Activated CD4-positive, alpha-beta T cell treated with anti-CD3 and anti-CD28 coated beads for 36 hours (primary cell): ENCODE data around the gene PPP1CA. TPM values are rescaled to one million over a fixed set of nuclear protein-coding genes. Genes with fewer than 3 reads are reported as not detected.

ENCODE experiments used
- ATAC-seq: fragments of 200-7000 bp; cut with Tn5 transposase; one replicate; pipeline ENCODE4 v1.10.0; 2021; ENCODE audit warnings: mild to moderate bottlenecking, moderate library complexity
- CTCF ChIA-PET: fragments of 350-600 bp; sonication (Branson Sonifier 250); formaldehyde crosslinking; loops from one replicate; lab custom pipeline; 2021; ENCODE audit warnings: antibody characterized with exemption; lab: Charles Lee
- POLR2A ChIA-PET: fragments of 350-600 bp; sonication (Branson Sonifier 250); formaldehyde crosslinking; loops from one replicate; lab custom pipeline; 2021; ENCODE audit warnings: antibody characterized with exemption, inconsistent platforms; lab: Charles Lee
- DNase-seq: peaks from one replicate; pipeline ENCODE4 v3.0.0-alpha.2; 2020
- H3K27ac Mint-ChIP-seq: one replicate; pipeline ENCODE4 v1.8.0; 2021; ENCODE audit warnings: mixed read lengths
- H3K27me3 Mint-ChIP-seq: one replicate; pipeline ENCODE4 v1.8.0; 2021; ENCODE audit warnings: mixed read lengths
- H3K36me3 Mint-ChIP-seq: one replicate; pipeline ENCODE4 v1.8.0; 2021; ENCODE audit warnings: low read depth, mixed read lengths
- H3K4me1 Mint-ChIP-seq: one replicate; pipeline ENCODE4 v1.8.0; 2021; ENCODE audit warnings: mixed read lengths
- H3K4me3 Mint-ChIP-seq: one replicate; pipeline ENCODE4 v1.8.0; 2021; ENCODE audit warnings: mild to moderate bottlenecking, moderate library complexity, mixed read lengths
- H3K9me3 Mint-ChIP-seq: one replicate; pipeline ENCODE4 v1.8.0; 2021; ENCODE audit warnings: low read depth, mixed read lengths
- intact Hi-C, 2 experiments: fragments of 100-400 bp; cut with DNase I in 1 of 2; cut with micrococcal nuclease in 1 of 2; formaldehyde crosslinking; loops; one replicate each; pipeline versions ENCODE4 v1.14.2 to v1.15.1; 2022 to 2024; cut with DNase I, micrococcal nuclease
- total RNA-seq, 2 experiments: library from RNA; stranded (reverse); gene quantifications; one replicate each; pipeline ENCODE4 v1.2.3, GENCODE V29; 2021

Gene PPP1CA
- total RNA-seq, 2 experiments from 2014 or later: 199 to 227 TPM

- Mint-ChIP-seq H3K27ac (peak overlapping the region; percentile 75), H3K4me1 (peaks cover 32% of the 10 kb centered on the region), H3K27me3 (peaks cover 32% of the 10 kb centered on the region), H3K9me3 (no peaks in the 10 kb centered on the region), H3K36me3 (no peaks in the 10 kb centered on the region), H3K4me3 (peak overlapping the region; percentile 73)
- peak; percentile 71 for DNase-seq
- CTCF ChIA-PET: interaction anchor here (0.7 to 20.0 kb wide), 9 partner anchors 9 to 199 kb away, joined by 3 to 445 read pairs (median 3); partner anchors contain the start of gene POLD4
- intact Hi-C loops: no loop called here
- POLR2A ChIA-PET: no interaction called here
- peak; percentile 51 for ATAC-seq
Measured at GRCh38 chr11:67373648-67374570, 27.7 kb downstream of the PPP1CA start.

- CTCF ChIA-PET: interaction anchor here (0.7 to 20.0 kb wide), 5 partner anchors 8 to 56 kb away, joined by 3 to 445 read pairs (median 10); partner anchors contain the start of gene POLD4
- peaks cover 34% of the 10 kb centered on the region for H3K27me3 Mint-ChIP-seq
Measured at GRCh38 chr11:67372993-67373647, 28.5 kb downstream of the PPP1CA start, which contains the start of gene CLCF1. CLCF1 (minus strand) TSS chr11:67373598; CDS start chr11:67373539, 59 bp downstream.

GRCh38 chr11:67372321-67372992, 29.2 kb downstream of the PPP1CA start:
- no peak overlapping the region for H3K27ac Mint-ChIP-seq
- no peak for ATAC-seq
- ChIA-PET POLR2A (no interaction called here), CTCF (interaction anchor here (0.6 to 20.0 kb wide), 8 partner anchors 9 to 41 kb away, joined by 3 to 445 read pairs (median 10); partner anchors contain the start of genes POLD4 and PPP1CA)
- DNase-seq: no peak
- H3K4me3 Mint-ChIP-seq: no peak overlapping the region
- peaks cover 42% of the 10 kb centered on the region for H3K4me1 Mint-ChIP-seq
- H3K36me3 Mint-ChIP-seq: no peaks in the 10 kb centered on the region
- H3K9me3 Mint-ChIP-seq: no peaks in the 10 kb centered on the region
- intact Hi-C loops: no loop called here
- H3K27me3 Mint-ChIP-seq: peaks cover 34% of the 10 kb centered on the region

More at GRCh38 chr11:67372993-67373647, 28.5 kb downstream of the PPP1CA start, which contains the start of gene CLCF1:
- no peaks in the 10 kb centered on the region for H3K9me3 Mint-ChIP-seq
- POLR2A ChIA-PET: no interaction called here
- H3K4me3 Mint-ChIP-seq: peak within 1 kb of the TSS; percentile 73
- H3K36me3 Mint-ChIP-seq: no peaks in the 10 kb centered on the region
- peak; percentile 12 for ATAC-seq
- peak within 1 kb of the TSS; percentile 75 for H3K27ac Mint-ChIP-seq
- peak; percentile 41 for DNase-seq
- peaks cover 40% of the 10 kb centered on the region for H3K4me1 Mint-ChIP-seq
- intact Hi-C loops: no loop called here

GRCh38 chr11:67371911-67372320, 29.7 kb downstream of the PPP1CA start:
- intact Hi-C loops: no loop called here
- POLR2A ChIA-PET: no interaction called here

GRCh38 chr11:67371189-67371910, 30.3 kb downstream of the PPP1CA start:
- peak; percentile 40 for DNase-seq
- H3K27me3 Mint-ChIP-seq: peaks cover 32% of the 10 kb centered on the region
- no peaks in the 10 kb centered on the region for H3K36me3 Mint-ChIP-seq
- H3K4me1 Mint-ChIP-seq: peaks cover 42% of the 10 kb centered on the region
- intact Hi-C loops: no loop called here
- H3K27ac Mint-ChIP-seq: no peak overlapping the region
- peak; percentile 28 for ATAC-seq
- no peaks in the 10 kb centered on the region for H3K9me3 Mint-ChIP-seq
- POLR2A ChIA-PET: no interaction called here
- CTCF ChIA-PET: interaction anchor here (0.6 to 4.1 kb wide), 13 partner anchors 10 to 259 kb away, joined by 3 to 44 read pairs (median 6); partner anchors contain the start of gene NUDT8
- peak overlapping the region; percentile 58 for H3K4me3 Mint-ChIP-seq

More at GRCh38 chr11:67371911-67372320, 29.7 kb downstream of the PPP1CA start:
- H3K27me3 Mint-ChIP-seq: peaks cover 32% of the 10 kb centered on the region
- no peaks in the 10 kb centered on the region for H3K9me3 Mint-ChIP-seq
- DNase-seq (no peak), ATAC-seq (no peak)
- CTCF ChIA-PET: interaction anchor here (0.6 to 4.1 kb wide), 7 partner anchors 9 to 194 kb away, joined by 3 to 44 read pairs (median 6); partner anchors contain the start of gene PPP1CA
- H3K27ac Mint-ChIP-seq: no peak overlapping the region
- no peaks in the 10 kb centered on the region for H3K36me3 Mint-ChIP-seq
- H3K4me3 Mint-ChIP-seq: peak overlapping the region; percentile 58
- peaks cover 42% of the 10 kb centered on the region for H3K4me1 Mint-ChIP-seq

GRCh38 chr11:67370351-67371076, 31.1 kb downstream of the PPP1CA start:
- H3K4me3 Mint-ChIP-seq: peak overlapping the region; percentile 10
- intact Hi-C loops: no loop called here
- no peak for DNase-seq
- peak overlapping the region; percentile 12 for H3K27ac Mint-ChIP-seq
- ChIA-PET CTCF (interaction anchor here (0.6 to 4.1 kb wide), 13 partner anchors 9 to 260 kb away, joined by 3 to 44 read pairs (median 4); partner anchors contain the start of genes NUDT8 and PPP1CA), POLR2A (interaction anchor here (0.6 kb wide), 1 partner anchor 118 kb away, joined by 4 read pairs; no protein-coding TSS in a partner anchor)
- ATAC-seq: no peak
- H3K27me3 Mint-ChIP-seq: peaks cover 32% of the 10 kb centered on the region
- H3K4me1 Mint-ChIP-seq: peaks cover 46% of the 10 kb centered on the region
- no peaks in the 10 kb centered on the region for H3K36me3 Mint-ChIP-seq
- no peaks in the 10 kb centered on the region for H3K9me3 Mint-ChIP-seq

GRCh38 chr11:67369801-67370284, 31.8 kb downstream of the PPP1CA start:
- Mint-ChIP-seq H3K4me3 (no peak overlapping the region), H3K27ac (no peak overlapping the region), H3K27me3 (peaks cover 32% of the 10 kb centered on the region), H3K9me3 (no peaks in the 10 kb centered on the region), H3K36me3 (no peaks in the 10 kb centered on the region), H3K4me1 (peaks cover 47% of the 10 kb centered on the region)
- ChIA-PET POLR2A (no interaction called here), CTCF (interaction anchor here (0.6 to 4.1 kb wide), 12 partner anchors 8 to 260 kb away, joined by 3 to 44 read pairs (median 6); partner anchors contain the start of genes NUDT8 and PPP1CA)
- ATAC-seq: no peak
- DNase-seq: no peak
- intact Hi-C loops: no loop called here

- H3K27me3 Mint-ChIP-seq: peaks cover 26% of the 10 kb centered on the region
- H3K9me3 Mint-ChIP-seq: no peaks in the 10 kb centered on the region
- intact Hi-C loops: no loop called here
- CTCF ChIA-PET: interaction anchor here (1.2 to 4.1 kb wide), 7 partner anchors 12 to 32 kb away, joined by 4 to 44 read pairs (median 17); partner anchors contain the start of gene PPP1CA
- no peak for ATAC-seq
- no peak overlapping the region for H3K27ac Mint-ChIP-seq
- DNase-seq: no peak
- POLR2A ChIA-PET: no interaction called here
- peaks cover 47% of the 10 kb centered on the region for H3K4me1 Mint-ChIP-seq
- no peaks in the 10 kb centered on the region for H3K36me3 Mint-ChIP-seq
- H3K4me3 Mint-ChIP-seq: no peak overlapping the region
Measured at GRCh38 chr11:67369275-67369674, 32.4 kb downstream of the PPP1CA start.

GRCh38 chr11:67368621-67369020, 33.0 kb downstream of the PPP1CA start:
- CTCF ChIA-PET: interaction anchor here (1.2 to 3.8 kb wide), 4 partner anchors 13 to 23 kb away, joined by 3 to 18 read pairs (median 12); no protein-coding TSS in a partner anchor
- POLR2A ChIA-PET: no interaction called here
- intact Hi-C loops: no loop called here
- peak; percentile 51 for ATAC-seq
- Mint-ChIP-seq H3K4me3 (no peak overlapping the region), H3K9me3 (no peaks in the 10 kb centered on the region), H3K36me3 (no peaks in the 10 kb centered on the region), H3K27me3 (peaks cover 22% of the 10 kb centered on the region), H3K4me1 (peaks cover 48% of the 10 kb centered on the region), H3K27ac (no peak overlapping the region)
- peak; percentile 52 for DNase-seq
